ENCODE data around the gene NUDT22. TPM values are rescaled to one million over a fixed set of nuclear protein-coding genes. Genes with fewer than 3 reads are reported as not detected.

NUDT22 gene
- total RNA-seq, 4 donors from 2014 or later, result 44.5 to 66.1 (median 54.4) TPM

DNA sequence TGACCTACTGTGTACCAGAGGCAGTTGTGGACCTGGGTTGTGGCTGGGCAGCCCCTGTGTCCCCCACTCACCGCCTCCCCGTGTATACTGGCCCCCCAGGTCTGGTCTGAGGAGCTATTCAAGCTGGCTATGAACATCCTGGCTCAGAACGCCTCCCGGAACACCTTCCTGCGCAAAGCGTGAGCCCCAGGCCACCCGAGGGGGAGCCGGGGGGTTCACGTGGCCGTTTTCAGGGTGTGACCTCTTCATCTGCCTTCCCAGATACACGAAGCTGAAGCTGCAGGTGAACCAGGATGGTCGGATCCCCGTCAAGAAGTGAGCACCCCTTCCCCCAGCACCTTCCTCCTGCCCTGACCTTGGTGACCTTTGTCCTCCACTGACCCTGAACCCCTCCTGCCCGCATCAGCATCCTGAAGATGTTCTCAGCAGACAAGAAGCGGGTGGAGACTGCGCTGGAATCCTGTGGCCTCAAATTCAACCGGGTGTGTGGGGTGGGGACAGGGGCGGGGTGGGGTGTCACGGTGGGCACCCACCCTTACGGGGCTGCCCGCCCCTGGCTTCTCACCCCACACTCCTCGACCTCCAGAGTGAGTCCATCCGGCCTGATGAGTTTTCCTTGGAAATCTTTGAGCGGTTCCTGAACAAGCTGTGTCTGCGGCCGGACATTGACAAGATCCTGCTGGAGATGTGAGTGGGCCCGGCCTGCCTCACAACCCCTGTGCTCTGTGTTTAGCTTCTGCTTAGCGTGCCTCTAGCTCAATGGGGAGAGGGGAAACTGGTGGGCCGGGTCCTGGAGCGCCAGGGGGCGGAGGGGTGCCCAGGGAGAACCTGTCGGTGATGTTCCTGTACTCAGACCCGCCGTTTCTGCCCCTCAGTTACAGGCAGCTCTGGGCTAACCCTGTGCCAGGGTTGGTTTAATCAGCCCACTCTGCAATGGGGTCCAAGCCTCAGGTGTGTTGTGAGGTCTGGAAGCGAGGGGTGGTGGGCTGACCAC lies 29.4 kb downstream of the NUDT22 start:
- Histone ChIP-seq H3K9me3 (no peaks in the 10 kb centered on the region), H3K36me3 (peaks cover 61% of the 10 kb centered on the region), H3K27me3 (no peaks in the 10 kb centered on the region), H3K27ac (no peak overlapping the region), H3K4me3 (no peak overlapping the region), H3K4me1 (peaks cover 32% of the 10 kb centered on the region)
- no peak for TF ChIP-seq POLR2A (IDR thresholded peaks at IDR 0.05)
- TF ChIP-seq EP300 (IDR thresholded peaks at IDR 0.05), result no peak
- no peak for TF ChIP-seq POLR2AphosphoS5 (IDR thresholded peaks at IDR 0.05)
- TF ChIP-seq, protein P1, sequence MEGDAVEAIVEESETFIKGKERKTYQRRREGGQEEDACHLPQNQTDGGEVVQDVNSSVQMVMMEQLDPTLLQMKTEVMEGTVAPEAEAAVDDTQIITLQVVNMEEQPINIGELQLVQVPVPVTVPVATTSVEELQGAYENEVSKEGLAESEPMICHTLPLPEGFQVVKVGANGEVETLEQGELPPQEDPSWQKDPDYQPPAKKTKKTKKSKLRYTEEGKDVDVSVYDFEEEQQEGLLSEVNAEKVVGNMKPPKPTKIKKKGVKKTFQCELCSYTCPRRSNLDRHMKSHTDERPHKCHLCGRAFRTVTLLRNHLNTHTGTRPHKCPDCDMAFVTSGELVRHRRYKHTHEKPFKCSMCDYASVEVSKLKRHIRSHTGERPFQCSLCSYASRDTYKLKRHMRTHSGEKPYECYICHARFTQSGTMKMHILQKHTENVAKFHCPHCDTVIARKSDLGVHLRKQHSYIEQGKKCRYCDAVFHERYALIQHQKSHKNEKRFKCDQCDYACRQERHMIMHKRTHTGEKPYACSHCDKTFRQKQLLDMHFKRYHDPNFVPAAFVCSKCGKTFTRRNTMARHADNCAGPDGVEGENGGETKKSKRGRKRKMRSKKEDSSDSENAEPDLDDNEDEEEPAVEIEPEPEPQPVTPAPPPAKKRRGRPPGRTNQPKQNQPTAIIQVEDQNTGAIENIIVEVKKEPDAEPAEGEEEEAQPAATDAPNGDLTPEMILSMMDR (IDR thresholded peaks at IDR 0.05), result no peak
- no peak for DNase-seq (ENCODE audit: low spot score in 2 of 2)
- WGBS, result 91% methylated on average over 17 of the region's 35 CpGs

DNA sequence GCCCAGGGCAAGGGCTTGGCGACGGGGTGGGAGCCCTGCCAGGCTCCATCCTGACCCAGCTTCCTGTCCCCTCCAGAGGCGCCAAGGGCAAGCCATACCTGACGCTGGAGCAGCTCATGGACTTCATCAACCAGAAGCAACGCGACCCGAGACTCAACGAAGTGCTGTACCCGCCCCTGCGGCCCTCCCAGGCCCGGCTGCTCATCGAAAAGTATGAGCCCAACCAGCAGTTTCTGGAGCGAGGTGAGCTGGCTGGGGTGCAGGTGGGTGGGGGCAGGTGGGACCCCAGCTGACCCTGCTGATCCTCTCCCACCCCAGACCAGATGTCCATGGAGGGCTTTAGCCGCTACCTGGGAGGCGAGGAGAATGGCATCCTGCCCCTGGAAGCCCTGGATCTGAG lies 30.2 kb downstream of the NUDT22 start:
- H3K27me3 ChIP-seq, result no peaks in the 10 kb centered on the region
- no peak overlapping the region for H3K4me3 ChIP-seq
- 30% methylated on average over 2 of the region's 15 CpGs for WGBS
- H3K4me1 ChIP-seq, result peaks cover 24% of the 10 kb centered on the region
- TF ChIP-seq POLR2AphosphoS5 (IDR thresholded peaks at IDR 0.05) (no peak), EP300 (IDR thresholded peaks at IDR 0.05) (no peak), POLR2A (IDR thresholded peaks at IDR 0.05) (no peak)
- TF ChIP-seq, protein P1 (IDR thresholded peaks at IDR 0.05), result no peak
- no peak for DNase-seq (ENCODE audit: low spot score in 2 of 2)
- H3K27ac ChIP-seq, result no peak overlapping the region
- H3K9me3 ChIP-seq, result no peaks in the 10 kb centered on the region
- peaks cover 66% of the 10 kb centered on the region for H3K36me3 ChIP-seq

DNA sequence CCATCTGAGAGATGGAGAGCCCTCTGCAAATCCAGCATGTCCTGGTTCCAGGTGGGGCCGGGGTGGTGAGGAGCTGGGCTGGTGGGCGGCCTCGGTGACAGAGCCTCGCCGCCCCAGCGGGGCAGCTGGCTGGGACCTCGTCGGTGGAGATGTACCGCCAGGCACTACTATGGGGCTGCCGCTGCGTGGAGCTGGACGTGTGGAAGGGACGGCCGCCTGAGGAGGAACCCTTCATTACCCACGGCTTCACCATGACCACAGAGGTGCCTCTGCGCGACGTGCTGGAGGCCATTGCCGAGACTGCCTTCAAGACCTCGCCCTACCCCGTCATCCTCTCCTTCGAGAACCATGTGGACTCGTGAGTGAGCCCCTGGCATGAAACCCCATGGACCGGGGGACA lies 32.3 kb downstream of the NUDT22 start:
- no peak overlapping the region for H3K27ac ChIP-seq
- DNase-seq (ENCODE audit: low spot score in 2 of 2), result no peak
- no peaks in the 10 kb centered on the region for H3K9me3 ChIP-seq
- H3K4me3 ChIP-seq, result no peak overlapping the region
- no peak for TF ChIP-seq POLR2A (IDR thresholded peaks at IDR 0.05)
- no peak for TF ChIP-seq POLR2AphosphoS5 (IDR thresholded peaks at IDR 0.05)
- no peak for TF ChIP-seq EP300 (IDR thresholded peaks at IDR 0.05)
- TF ChIP-seq, protein P1 (IDR thresholded peaks at IDR 0.05), result no peak
- peaks cover 86% of the 10 kb centered on the region for H3K36me3 ChIP-seq
- peaks cover 7% of the 10 kb centered on the region for H3K4me1 ChIP-seq
- H3K27me3 ChIP-seq, result no peaks in the 10 kb centered on the region
- 90% methylated on average over 13 of the region's 24 CpGs for WGBS

DNA sequence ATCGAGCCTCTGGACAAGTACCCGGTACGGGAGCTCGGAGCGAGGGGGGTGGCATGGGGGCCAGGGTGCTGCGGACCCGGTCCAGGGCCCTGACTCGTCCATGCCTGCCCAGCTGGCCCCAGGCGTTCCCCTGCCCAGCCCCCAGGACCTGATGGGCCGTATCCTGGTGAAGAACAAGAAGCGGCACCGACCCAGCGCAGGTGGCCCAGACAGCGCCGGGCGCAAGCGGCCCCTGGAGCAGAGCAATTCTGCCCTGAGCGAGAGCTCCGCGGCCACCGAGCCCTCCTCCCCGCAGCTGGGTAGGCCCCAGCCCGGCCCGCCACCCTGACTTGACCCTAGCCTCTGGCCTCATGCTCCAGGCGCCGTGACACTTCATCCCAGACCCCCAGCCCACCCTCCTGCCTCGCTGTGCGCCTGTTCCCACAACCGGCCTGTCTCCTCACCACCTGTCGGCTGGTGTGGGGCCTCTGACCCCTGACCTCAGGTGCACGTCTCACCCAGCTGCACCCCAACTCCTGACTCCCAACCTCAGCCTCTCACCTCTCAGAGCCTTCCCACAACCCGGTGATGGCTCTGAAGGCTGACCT lies 33.0 kb downstream of the NUDT22 start:
- TF ChIP-seq POLR2AphosphoS5 (IDR thresholded peaks at IDR 0.05), result no peak
- TF ChIP-seq, protein P1 (IDR thresholded peaks at IDR 0.05), result no peak
- no peak for TF ChIP-seq POLR2A (IDR thresholded peaks at IDR 0.05)
- no peak for TF ChIP-seq EP300 (IDR thresholded peaks at IDR 0.05)
- Histone ChIP-seq H3K27ac (no peak overlapping the region), H3K4me3 (no peak overlapping the region), H3K27me3 (no peaks in the 10 kb centered on the region), H3K36me3 (peaks cover 93% of the 10 kb centered on the region), H3K4me1 (no peaks in the 10 kb centered on the region), H3K9me3 (no peaks in the 10 kb centered on the region)
- WGBS, result 93% methylated on average over 22 of the region's 32 CpGs
- no peak for DNase-seq (ENCODE audit: low spot score in 2 of 2)

DNA sequence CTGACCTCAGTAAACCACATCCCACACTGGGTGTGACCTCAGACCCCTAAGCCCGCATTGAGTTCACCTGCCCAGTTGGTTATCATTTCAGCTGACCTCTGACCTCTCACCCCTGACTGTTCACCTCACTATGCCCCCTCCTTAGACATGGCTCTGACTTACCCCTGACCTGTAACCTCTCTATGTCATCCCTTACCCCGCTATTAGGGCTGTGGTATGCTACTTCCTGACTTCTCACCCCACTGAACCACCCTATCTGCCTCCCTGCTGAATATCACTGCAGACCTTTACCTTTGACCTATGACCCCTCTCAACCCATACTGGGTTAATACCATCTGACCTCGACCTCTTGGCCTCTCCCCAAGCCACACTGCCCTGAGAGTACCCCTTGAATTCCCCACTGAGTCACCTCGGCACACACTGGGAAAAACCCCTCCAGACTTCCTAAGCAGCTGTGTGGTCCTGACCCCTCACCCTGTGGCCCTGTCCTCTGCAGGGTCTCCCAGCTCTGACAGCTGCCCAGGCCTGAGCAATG lies 33.5 kb downstream of the NUDT22 start:
- peaks cover 94% of the 10 kb centered on the region for H3K36me3 ChIP-seq
- no peak for DNase-seq (ENCODE audit: low spot score in 2 of 2)
- WGBS, result 80% methylated on average over 4 of the region's 4 CpGs
- no peak for TF ChIP-seq POLR2A (IDR thresholded peaks at IDR 0.05)
- TF ChIP-seq, protein P1 (IDR thresholded peaks at IDR 0.05), result no peak
- TF ChIP-seq POLR2AphosphoS5 (IDR thresholded peaks at IDR 0.05), result no peak
- TF ChIP-seq EP300 (IDR thresholded peaks at IDR 0.05), result no peak
- H3K4me1 ChIP-seq, result no peaks in the 10 kb centered on the region
- H3K9me3 ChIP-seq, result no peaks in the 10 kb centered on the region
- H3K4me3 ChIP-seq, result no peak overlapping the region
- no peak overlapping the region for H3K27ac ChIP-seq
- no peaks in the 10 kb centered on the region for H3K27me3 ChIP-seq
